H9 (cell line): ENCODE results near the gene PPP2CA. TPM values are rescaled to one million over a fixed set of nuclear protein-coding genes. Genes with fewer than 3 reads are reported as not detected.

Experiments
- DNase-seq: peaks from one replicate; pipeline ENCODE4 v3.0.0-alpha.2; 2017
- H2AFZ ChIP-seq: one replicate; pipeline ENCODE4 v1.6.1; 2013; ENCODE audit warnings: mild to moderate bottlenecking, low read length, control low read depth, moderate library complexity
- H2AK5ac ChIP-seq: 2 replicates; pipeline ENCODE4 v1.6.1; 2013; ENCODE audit warnings: low read length, control low read depth, mixed read lengths; ENCODE audit not compliant: insufficient read length
- H2BK120ac ChIP-seq: one replicate; pipeline ENCODE4 v1.6.1; 2013; ENCODE audit warnings: low read depth, mild to moderate bottlenecking, low read length, control low read depth, inconsistent platforms; ENCODE audit not compliant: poor library complexity, severe bottlenecking
- H2BK12ac ChIP-seq: 2 replicates; pipeline ENCODE4 v1.6.1; 2013; ENCODE audit warnings: low read length, control low read depth, mixed read lengths, low read depth; ENCODE audit not compliant: insufficient read length
- H2BK15ac ChIP-seq: 2 replicates; pipeline ENCODE4 v1.6.1; 2013; ENCODE audit warnings: low read depth, low read length, control low read depth
- H2BK20ac ChIP-seq: one replicate; pipeline ENCODE4 v1.6.1; 2013; ENCODE audit warnings: low read depth, mild to moderate bottlenecking, low read length, control low read depth, inconsistent platforms; ENCODE audit not compliant: poor library complexity, severe bottlenecking
- H2BK5ac ChIP-seq: 2 replicates; pipeline ENCODE4 v1.6.1; 2013; ENCODE audit warnings: low read length, control low read depth, mixed read lengths; ENCODE audit not compliant: insufficient read length
- H3K14ac ChIP-seq: 2 replicates; pipeline ENCODE4 v1.6.1; 2013; ENCODE audit warnings: low read length, control low read depth; ENCODE audit not compliant: insufficient read depth
- H3K18ac ChIP-seq: 2 replicates; pipeline ENCODE4 v1.6.1; 2013; ENCODE audit warnings: low read depth, mild to moderate bottlenecking, mixed read lengths, low read length, control low read depth; ENCODE audit not compliant: insufficient read length
- H3K23ac ChIP-seq: 2 replicates; pipeline ENCODE4 v1.6.1; 2013; ENCODE audit warnings: low read length, control low read depth, mixed read lengths, low read depth; ENCODE audit not compliant: insufficient read length
- H3K23me2 ChIP-seq: 2 replicates; pipeline ENCODE4 v1.6.1; 2013; ENCODE audit warnings: low read depth, mild to moderate bottlenecking, mixed read lengths, low read length, control low read depth; ENCODE audit not compliant: insufficient read length, poor library complexity, severe bottlenecking
- H3K27ac ChIP-seq: 2 replicates; pipeline ENCODE4 v1.5.1; 2013; ENCODE audit warnings: low read length, control low read depth, mixed read lengths, low read depth; ENCODE audit not compliant: insufficient read length
- H3K27me3 ChIP-seq: 2 replicates; pipeline ENCODE4 v1.6.1; 2013; ENCODE audit warnings: low read length, control low read depth, inconsistent platforms; ENCODE audit not compliant: insufficient read depth
- H3K4ac ChIP-seq: 2 replicates; pipeline ENCODE4 v1.6.1; 2013; ENCODE audit warnings: low read depth, mild to moderate bottlenecking, control low read depth, inconsistent platforms, low read length, moderate library complexity
- H3K4me1 ChIP-seq: 2 replicates; pipeline ENCODE4 v1.6.1; 2013; ENCODE audit warnings: low read length, control low read depth, inconsistent platforms; ENCODE audit not compliant: insufficient read depth
- H3K4me2 ChIP-seq: 2 replicates; pipeline ENCODE4 v1.6.1; 2013; ENCODE audit warnings: low read length, control low read depth, mixed read lengths; ENCODE audit not compliant: insufficient read length, insufficient read depth
- H3K56ac ChIP-seq: 2 replicates; pipeline ENCODE4 v1.6.1; 2013; ENCODE audit warnings: low read depth, mild to moderate bottlenecking, mixed read lengths, low read length, control low read depth; ENCODE audit not compliant: insufficient read length
- H3K79me1 ChIP-seq: 2 replicates; pipeline ENCODE4 v1.6.1; 2013; ENCODE audit warnings: low read depth, mild to moderate bottlenecking, moderate library complexity, low read length, control low read depth, inconsistent platforms; ENCODE audit not compliant: insufficient read depth, poor library complexity, severe bottlenecking
- H3K79me2 ChIP-seq: 2 replicates; pipeline ENCODE4 v1.6.1; 2013; ENCODE audit warnings: low read length, control low read depth, inconsistent platforms; ENCODE audit not compliant: insufficient read depth
- H3K9ac ChIP-seq: 2 replicates; pipeline ENCODE4 v1.6.1; 2013; ENCODE audit warnings: low read length, control low read depth, mixed read lengths; ENCODE audit not compliant: insufficient read length; ENCODE audit errors: extremely low read depth
- H3K9me3 ChIP-seq: one replicate; pipeline ENCODE4 v1.6.1; 2013; ENCODE audit warnings: low read depth, low read length, inconsistent platforms; ENCODE audit not compliant: control insufficient read depth
- H3T11ph ChIP-seq: one replicate; pipeline ENCODE4 v1.6.1; 2013; ENCODE audit warnings: mild to moderate bottlenecking, low read length, control low read depth, inconsistent platforms
- H4K20me1 ChIP-seq: one replicate; pipeline ENCODE4 v1.6.1; 2013; ENCODE audit not compliant: control insufficient read depth, insufficient read length, insufficient read depth
- H4K5ac ChIP-seq: 2 replicates; pipeline ENCODE4 v1.6.1; 2013; ENCODE audit warnings: low read depth, mild to moderate bottlenecking, mixed read lengths, low read length, control low read depth; ENCODE audit not compliant: insufficient read length
- H4K8ac ChIP-seq: replicated peaks from 2 replicates; pipeline ENCODE4 v1.6.1; 2013; ENCODE audit warnings: low read length, control low read depth, mixed read lengths, low read depth; ENCODE audit not compliant: insufficient read length
- H4K91ac ChIP-seq: 2 replicates; pipeline ENCODE4 v1.6.1; 2013; ENCODE audit warnings: low read depth, mild to moderate bottlenecking, moderate library complexity, mixed read lengths, low read length, control low read depth; ENCODE audit not compliant: insufficient read length
- H3K27ac Mint-ChIP-seq, 3 experiments: 2 replicates in 2 of 3; 3 replicates in 1 of 3; pipeline ENCODE4 v1.8.0; 2020 to 2021; ENCODE audit warnings: mixed read lengths in 3 of 3, mild to moderate bottlenecking in 1 of 3, moderate library complexity in 1 of 3
- H3K27me3 Mint-ChIP-seq: 2 replicates; pipeline ENCODE4 v1.8.0; 2021; ENCODE audit warnings: low read depth, mild to moderate bottlenecking, moderate library complexity, mixed read lengths
- H3K36me3 Mint-ChIP-seq, 3 experiments: 2 replicates in 2 of 3; 3 replicates in 1 of 3; pipeline ENCODE4 v1.8.0; 2020 to 2021; ENCODE audit warnings: low read depth in 3 of 3, mixed read lengths in 3 of 3; ENCODE audit not compliant: insufficient read depth in 1 of 3
- H3K4me1 Mint-ChIP-seq, 2 experiments: 2 replicates each; pipeline ENCODE4 v1.8.0; 2020; ENCODE audit warnings: mixed read lengths in 2 of 2
- H3K4me3 Mint-ChIP-seq, 2 experiments: 2 replicates in 1 of 2; 3 replicates in 1 of 2; pipeline ENCODE4 v1.8.0; 2020 to 2021; ENCODE audit warnings: mild to moderate bottlenecking in 2 of 2, mixed read lengths in 2 of 2, moderate library complexity in 1 of 2
- H3K9me3 Mint-ChIP-seq, 2 experiments: 2 replicates in 1 of 2; 3 replicates in 1 of 2; pipeline ENCODE4 v1.8.0; 2020; ENCODE audit warnings: mild to moderate bottlenecking in 2 of 2, mixed read lengths in 2 of 2, moderate library complexity in 1 of 2
- CTCF ChIP-seq: fragments of 200-600 bp; sonication (generic); conservative IDR thresholded peaks from 3 replicates; pipeline ENCODE4 v1.8.0; 2021; ENCODE audit warnings: antibody characterized with exemption, mild to moderate bottlenecking
- WGBS: extraction: QIAGEN DNeasy Blood & Tissue Kit; methylation state at CpG from one replicate; pipeline ENCODE4 v1.1.7; 2013; ENCODE audit warnings: missing lambda C conversion rate, low lambda C conversion rate, mixed read lengths; ENCODE audit not compliant: insufficient read length; ENCODE audit errors: extremely low coverage; 5-methylcytosine and 5-hydroxymethylcytosine counted together
- total RNA-seq: library from RNA; stranded (reverse); gene quantifications from 2 replicates; pipeline ENCODE4 v1.2.1, GENCODE V29; 2021

The PPP2CA gene
- total RNA-seq, 1 experiment from 2014 or later, result 244 TPM

- Mint-ChIP-seq H3K27me3 (no peaks in the 10 kb centered on the region), H3K36me3 (peaks cover 12 to 39% (median 19%) of the 10 kb centered on the region in 3 experiments), H3K9me3 (peaks cover 0 to 8% of the 10 kb centered on the region in 2 experiments; a peak in 2 of 5 replicates), H3K27ac (peak overlapping the region in 2 of 3 experiments; percentile 44 to 83; a peak in 3 of 7 replicates), H3K4me3 (no peak overlapping the region), H3K4me1 (peaks cover 13 to 17% of the 10 kb centered on the region in 2 experiments)
- Histone ChIP-seq H4K5ac (no peak overlapping the region), H2BK5ac (no peak overlapping the region), H3K27ac (no peak overlapping the region), H3K18ac (no peak overlapping the region), H3K9ac (no peak overlapping the region), H4K20me1 (no peaks in the 10 kb centered on the region), H3K4me1 (no peaks in the 10 kb centered on the region), H3K79me2 (peaks cover 67% of the 10 kb centered on the region; the same call in 1 of the 2 replicates), H3K79me1 (no peaks in the 10 kb centered on the region), H2BK20ac (no peak overlapping the region), H2AFZ (no peak overlapping the region), H3K4me2 (no peak overlapping the region), H3K9me3 (no peaks in the 10 kb centered on the region), H2BK12ac (no peak overlapping the region), H3K23me2 (no peaks in the 10 kb centered on the region), H4K8ac (no peak overlapping the region), H3K23ac (no peak overlapping the region), H3K4ac (no peak overlapping the region), H3T11ph (no peak overlapping the region), H3K56ac (no peak overlapping the region), H2BK15ac (no peak overlapping the region), H2BK120ac (no peak overlapping the region), H4K91ac (no peak overlapping the region), H3K14ac (no peak overlapping the region), H2AK5ac (no peak overlapping the region), H3K27me3 (no peaks in the 10 kb centered on the region)
- WGBS, result no CpG with 5 or more reads among the region's 14 CpGs
- no peak for DNase-seq
- TF ChIP-seq CTCF, result no peak
These were observed 16.2 kb downstream of the PPP2CA start for GRCh38 chr5:134209477-134210245.
